ENCODE results near the gene CARS1. TPM values are rescaled to one million over a fixed set of nuclear protein-coding genes. Genes with fewer than 3 reads are reported as not detected.
A peak's percentile ranks its signal among the peaks of the same experiment; 100 is the strongest.

CARS1 gene
- total RNA-seq, 1 donor from 2014 or later: 23.6 TPM

DNA sequence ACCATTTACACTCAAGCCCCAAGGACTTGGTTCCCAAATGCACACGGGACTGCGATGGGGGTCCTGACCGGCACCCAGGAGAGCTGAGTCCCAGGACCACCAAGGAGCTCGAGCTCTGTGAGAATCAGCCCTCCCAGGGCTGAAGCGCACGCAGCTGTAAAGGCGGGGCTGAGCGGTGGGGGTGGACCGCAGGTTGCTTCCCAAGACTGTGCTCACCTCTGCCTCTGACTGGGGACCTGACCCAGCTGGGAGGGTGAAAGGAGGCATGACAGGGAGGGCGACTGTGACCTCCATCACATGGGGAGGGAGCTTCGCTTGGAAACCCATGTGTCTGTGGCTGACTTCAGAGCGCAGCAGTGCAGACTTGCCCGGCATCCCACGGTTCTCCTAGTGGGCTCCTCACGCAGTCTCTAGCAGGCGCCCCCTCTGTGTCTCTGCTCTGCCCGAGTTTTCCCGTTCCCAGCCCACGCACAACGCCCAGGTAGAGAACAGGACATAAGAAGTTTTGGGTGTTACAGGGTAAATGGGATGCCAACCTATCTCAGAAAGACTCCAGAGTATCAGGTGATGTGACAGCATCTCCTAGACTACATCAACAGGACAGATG, 49.7 kb downstream of the CARS1 start:
- no peak for DNase-seq

DNA sequence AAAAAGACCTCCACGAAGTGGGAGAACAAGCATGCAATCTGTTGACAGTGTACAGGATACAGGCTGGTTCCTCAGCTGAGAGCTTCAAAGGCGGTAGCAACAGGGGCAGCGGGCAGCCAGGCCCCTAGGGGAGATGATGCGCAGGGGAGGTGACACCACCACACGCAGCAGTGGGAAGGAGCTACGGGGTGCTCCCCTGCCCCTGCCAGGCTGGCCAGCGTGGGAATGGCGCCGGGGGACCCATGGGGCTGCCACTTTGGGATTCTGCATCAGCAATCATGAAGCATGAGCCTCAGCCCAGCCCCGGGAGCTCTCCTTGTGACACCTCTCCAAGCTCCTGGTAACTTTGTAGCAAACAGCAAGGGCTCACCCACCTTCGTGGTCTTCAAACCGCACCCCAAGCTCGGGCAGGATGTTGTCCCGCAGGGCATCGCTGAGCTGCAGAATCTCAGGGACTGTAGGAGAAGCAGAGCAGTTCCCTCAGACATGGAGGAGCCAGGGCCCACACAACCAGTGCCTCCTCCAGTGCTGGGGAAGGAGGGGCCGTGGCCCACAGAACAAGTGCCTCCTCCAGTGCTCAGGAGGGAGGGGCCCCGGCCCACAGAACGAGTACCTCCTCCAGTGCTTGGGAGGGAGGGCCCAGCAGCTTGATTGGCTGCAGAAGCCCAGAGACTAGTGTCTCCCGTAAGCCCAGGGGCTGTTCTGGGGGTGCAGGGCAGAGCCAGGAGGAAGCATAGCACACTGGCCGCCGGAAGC, 50.5 kb downstream of the CARS1 start:
- DNase-seq: no peak

DNA sequence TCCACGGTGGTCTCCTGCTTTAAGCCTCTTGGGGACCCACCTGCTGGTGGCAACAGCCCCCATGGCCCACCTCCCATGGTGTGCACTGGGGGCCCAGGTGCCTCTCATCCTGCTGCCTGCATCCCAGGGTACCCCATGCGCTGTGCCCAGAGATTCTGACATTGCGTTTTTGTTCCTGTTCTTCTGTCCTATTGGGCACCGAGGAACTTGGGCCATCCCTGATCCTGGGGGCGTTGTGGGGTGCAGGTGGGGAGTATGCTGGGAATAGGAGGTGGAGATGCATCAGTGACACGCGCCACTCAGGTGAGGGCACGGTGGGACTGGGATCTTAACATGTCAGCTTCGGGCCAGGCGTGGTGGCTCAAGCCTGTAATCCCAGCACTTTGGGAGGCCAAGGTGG, 52.7 kb downstream of the CARS1 start:
- DNase-seq: no peak

DNA sequence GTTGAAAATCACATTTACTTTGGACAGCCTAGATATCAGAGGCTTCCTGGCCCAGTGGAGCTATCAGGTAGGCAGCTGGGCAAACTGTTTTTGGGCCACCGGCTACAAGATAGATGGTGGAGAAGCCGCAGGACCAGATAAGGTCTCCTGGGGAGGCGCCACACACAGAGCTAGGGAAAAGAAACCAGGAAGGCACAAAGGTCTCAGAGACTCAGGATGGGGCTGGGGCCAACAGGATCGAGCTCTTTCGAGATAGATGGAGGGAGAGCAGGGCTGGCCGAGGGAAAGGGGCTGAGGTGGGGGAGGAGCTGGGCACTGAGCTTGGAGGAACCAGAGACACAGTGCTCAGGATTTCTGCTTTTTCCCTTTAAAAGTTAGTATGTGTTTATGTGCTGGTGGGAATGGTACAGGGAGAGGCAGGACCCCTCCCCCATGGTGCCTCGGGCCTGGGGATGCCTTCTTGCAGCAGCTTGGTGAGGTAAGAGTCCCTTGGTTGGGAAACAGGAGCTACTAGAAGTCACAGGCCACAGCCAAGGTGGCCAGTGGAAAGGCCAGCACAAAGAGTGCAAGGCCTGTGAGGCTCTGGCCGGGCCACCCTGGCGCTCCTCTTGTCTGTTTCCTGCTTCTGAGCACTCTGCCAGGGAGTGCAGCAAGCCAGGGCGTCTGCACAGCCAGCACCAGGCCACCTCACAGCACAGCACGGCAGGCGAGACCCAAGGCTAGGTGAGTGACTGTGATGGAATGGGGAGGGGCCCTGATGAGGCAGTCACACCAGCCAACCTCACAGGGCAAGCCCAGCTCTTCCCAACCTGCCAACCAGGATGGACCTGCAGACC, 53.6 kb downstream of the CARS1 start:
- DNase-seq: no peak

- no peak for DNase-seq
These were observed 54.4 kb downstream of the CARS1 start for GRCh38 chr11:3002871-3003270.

GRCh38 chr11:3002351-3002861, 54.8 kb downstream of the CARS1 start:
- no peak for DNase-seq

DNA sequence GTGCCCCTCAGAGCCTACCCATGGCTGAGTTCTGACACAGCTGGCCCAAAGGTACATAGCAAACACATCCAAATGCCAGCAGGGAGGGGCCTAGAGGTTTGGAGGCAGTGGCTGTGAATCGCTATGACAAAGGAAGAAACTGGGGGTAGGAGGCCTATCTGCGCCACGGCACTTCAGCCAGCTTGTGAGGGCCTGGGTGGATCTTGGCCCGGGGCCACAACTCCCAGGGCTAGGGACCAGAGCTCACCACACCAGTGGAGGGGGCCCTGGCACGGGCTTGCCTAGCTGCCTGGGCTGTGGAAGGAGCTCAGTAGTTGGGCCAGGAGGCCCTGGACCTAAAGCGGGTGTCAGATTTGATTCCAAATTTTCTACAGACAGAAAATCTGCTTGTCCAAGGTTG, 55.7 kb downstream of the CARS1 start:
- DNase-seq: no peak

DNA sequence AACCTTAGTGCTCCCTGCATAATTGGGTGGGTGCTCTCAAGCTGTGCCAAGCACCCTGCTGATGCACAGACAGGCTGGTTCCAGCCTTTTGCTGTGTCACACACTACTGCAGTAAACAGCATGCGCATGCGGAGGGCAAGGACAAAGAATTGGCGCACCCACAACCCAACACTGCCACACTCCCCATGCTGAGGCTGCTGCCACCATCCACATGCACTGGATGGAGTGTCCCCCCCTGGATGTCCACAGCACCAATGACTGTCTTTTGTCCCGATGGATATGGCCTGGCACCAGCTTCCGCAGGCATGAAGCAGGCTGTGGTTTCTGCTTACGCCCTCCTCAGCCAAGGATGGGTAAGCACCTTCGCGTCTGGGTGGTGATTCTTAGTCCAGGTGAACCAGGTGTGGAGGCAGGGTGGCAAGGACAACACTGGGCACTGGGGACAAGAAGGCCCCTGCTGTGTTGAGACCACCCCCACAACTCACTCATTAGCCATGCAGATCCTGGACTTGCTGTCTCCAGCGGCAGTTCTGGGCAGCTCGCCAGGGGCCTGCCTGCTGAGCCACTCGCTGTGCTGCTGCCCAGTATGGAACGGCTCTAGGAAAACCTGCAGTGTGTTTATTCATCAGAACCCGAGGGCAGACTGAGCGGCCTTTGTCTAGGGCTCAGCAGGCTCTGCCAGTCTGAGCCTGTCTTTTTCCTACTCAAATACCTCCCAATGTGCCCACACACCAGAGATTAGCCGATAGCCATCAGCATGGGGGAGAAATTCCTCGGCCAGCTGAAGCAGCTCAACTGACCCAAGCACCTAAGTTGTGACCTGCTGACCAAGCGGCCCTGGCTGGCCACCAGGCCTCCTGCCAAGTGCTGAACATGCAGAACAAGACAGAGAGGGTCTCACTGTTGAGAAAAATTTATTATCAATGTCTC, 56.9 kb downstream of the CARS1 start:
- DNase-seq: no peak

DNA sequence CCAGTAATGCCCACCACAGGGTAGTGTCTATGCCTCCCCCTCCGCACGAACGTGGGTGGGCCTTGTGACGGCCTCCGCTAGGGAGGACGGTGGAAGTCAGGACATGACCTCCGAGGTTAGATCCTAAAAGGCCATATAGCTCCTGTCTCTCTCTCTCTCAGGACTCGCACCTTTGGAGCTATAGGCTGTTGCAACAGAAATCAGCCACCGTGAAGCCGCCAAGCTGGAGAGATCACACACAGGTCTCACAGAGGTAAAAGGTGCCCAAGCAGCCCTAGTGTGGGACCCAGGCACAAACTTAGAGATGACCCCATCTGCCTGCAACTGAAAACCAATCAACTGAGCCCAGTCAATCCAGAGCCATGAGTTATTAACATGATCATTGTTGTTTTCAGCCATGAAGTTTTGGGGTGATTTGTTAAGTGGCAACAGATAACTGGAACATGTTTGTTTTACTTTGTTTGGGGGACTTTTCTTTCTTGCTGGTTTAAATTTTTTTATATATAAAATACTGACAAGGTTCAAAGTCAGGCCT, 57.7 kb downstream of the CARS1 start:
- DNase-seq: no peak

DNA sequence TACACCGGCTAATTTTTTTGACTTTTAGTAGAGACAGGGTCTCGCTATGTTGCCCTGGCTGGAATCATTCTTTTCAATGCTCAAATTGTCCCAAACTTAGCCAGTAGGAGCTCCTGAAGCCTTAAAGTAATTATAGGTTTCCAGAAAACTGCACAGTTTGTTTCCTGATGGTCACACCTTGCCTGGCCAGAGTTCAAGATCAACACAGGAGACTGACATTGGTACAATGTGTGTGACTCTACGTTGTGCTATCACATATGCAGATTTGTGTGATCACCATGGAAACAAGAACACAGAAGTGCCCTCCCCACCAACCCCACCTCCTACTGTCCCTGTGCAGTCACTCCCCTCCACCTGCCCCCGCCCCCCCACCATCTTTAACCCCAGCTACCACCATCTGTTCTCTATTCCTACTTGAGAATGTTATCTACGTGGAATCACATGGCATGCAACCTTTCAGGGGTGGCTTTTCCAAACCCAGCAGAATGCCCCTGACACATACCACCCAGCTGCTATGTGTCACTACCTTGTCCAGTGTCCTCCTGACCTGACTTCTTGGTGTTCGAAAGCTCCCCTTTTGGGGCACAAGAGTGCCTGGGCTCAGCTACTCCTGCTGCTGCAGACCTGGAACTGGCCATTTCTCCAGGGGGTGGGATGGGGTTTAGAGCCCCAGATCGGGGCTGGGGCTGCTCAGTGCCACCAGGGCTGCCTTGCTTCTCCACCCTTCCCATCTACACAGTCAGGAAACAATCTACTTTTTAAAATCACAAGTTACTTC, 59.0 kb downstream of the CARS1 start:
- no peak for DNase-seq

- no peak for DNase-seq
These were observed 59.8 kb downstream of the CARS1 start for GRCh38 chr11:2997406-2997805.

DNA sequence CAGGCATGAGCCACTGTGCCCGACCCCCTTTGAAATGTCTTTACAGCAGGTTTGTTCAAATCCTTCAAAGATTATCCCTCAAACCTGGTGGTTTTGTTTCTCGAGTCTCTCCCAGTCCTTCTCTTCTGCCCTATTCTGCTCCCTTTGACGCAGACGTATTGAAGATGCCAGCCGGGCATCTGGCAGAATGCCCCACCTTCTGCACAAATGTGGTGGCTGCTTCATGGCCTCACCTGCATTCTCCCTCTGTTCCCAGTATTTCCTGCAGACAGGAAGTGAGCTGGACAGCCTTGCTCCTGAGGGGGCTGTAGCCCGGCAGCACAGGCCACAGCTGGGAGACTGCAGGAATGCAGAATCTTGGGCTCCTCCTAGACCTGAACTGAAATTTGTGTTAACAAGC, 60.2 kb downstream of the CARS1 start:
- no peak for DNase-seq

GRCh38 chr11:2995893-2996554, 61.2 kb downstream of the CARS1 start:
- no peak for DNase-seq

DNA sequence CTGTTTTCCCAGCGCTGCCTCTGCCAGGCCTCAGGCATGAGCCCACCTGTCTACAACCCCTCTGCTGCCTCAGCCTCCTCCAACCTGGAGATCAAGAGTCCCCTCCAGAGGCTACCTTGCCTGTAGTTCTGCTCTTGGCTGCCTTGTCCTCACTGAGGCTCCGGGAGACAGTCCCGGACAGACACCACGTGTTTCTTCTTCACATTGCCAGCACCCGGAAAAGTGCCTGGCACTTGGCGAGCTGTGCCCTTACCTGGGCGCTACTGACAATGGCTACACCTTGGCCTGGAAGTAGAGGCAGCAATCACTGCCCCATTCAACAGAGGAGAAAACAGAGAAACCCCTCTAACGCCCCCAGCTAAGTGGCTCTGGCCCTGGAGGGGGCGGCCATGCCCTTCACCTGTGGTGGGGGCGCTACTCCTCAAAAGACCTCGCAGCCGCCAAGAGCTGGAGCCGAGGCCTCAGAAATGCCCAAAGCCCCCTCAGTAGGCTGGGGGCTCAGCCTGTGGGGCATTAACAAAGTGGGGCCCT, 62.1 kb downstream of the CARS1 start:
- DNase-seq: no peak

GRCh38 chr11:2994336-2994730, 62.9 kb downstream of the CARS1 start:
- DNase-seq: no peak

GRCh38 chr11:2992997-2993325, 64.3 kb downstream of the CARS1 start:
- DNase-seq: no peak

DNA sequence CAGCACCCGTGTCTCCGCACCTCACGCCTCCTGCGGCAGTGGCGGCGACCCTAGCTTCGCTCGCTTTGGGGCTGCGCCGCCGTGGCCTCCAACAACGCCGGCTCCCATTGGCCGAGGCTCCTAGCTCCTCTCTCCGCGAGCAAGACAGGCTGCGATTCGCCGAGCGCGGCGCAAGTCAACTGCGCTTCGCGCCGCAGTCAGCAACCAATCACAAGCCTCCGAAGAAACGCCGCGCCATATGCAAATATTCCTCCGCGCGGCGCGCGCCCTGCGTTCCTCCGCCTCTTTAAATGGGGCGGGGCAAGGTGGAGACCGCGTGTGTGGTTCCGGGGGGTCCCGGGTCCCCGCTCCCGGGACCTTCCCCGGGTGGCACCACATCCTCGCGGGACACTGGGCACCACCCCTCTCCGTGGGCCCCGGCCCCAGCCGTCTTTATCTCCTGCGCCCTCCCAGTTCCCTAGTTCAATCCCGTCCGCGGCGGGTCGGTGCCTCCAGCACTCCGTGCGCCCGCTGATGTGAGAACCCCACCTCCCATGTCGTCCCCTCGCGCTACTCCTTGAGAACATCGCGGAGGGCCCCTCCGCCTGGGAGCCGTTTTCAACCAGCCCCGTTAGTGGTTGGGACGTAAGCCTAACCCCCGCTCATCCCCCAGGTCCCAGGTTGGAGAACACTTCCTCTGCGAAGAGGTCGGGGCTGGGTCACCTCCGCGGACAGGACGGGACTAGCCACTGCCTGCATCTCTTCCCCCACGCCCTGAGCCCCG, 64.8 kb downstream of the CARS1 start, which contains the start of gene NAP1L4:
Gene NAP1L4 (minus strand): TSS at position 96 of the 763 bp plus-strand sequence. CDS start 13,109 bp downstream, outside the sequence.
- peak; percentile 96 for DNase-seq

- no peak for DNase-seq
These were observed 65.6 kb downstream of the CARS1 start for GRCh38 chr11:2991452-2992233.
